ENCODE data around the gene SCLY.
A peak's percentile ranks its signal among the peaks of the same experiment; 100 is the strongest.

The SCLY gene

GRCh38 chr2:238128534-238129001, 67.8 kb downstream of the SCLY start:
- no peak for DNase-seq

GRCh38 chr2:238129166-238130010, 68.6 kb downstream of the SCLY start:
- DNase-seq, result no peak

GRCh38 chr2:238130111-238130695, 69.4 kb downstream of the SCLY start:
- DNase-seq, result no peak

DNA sequence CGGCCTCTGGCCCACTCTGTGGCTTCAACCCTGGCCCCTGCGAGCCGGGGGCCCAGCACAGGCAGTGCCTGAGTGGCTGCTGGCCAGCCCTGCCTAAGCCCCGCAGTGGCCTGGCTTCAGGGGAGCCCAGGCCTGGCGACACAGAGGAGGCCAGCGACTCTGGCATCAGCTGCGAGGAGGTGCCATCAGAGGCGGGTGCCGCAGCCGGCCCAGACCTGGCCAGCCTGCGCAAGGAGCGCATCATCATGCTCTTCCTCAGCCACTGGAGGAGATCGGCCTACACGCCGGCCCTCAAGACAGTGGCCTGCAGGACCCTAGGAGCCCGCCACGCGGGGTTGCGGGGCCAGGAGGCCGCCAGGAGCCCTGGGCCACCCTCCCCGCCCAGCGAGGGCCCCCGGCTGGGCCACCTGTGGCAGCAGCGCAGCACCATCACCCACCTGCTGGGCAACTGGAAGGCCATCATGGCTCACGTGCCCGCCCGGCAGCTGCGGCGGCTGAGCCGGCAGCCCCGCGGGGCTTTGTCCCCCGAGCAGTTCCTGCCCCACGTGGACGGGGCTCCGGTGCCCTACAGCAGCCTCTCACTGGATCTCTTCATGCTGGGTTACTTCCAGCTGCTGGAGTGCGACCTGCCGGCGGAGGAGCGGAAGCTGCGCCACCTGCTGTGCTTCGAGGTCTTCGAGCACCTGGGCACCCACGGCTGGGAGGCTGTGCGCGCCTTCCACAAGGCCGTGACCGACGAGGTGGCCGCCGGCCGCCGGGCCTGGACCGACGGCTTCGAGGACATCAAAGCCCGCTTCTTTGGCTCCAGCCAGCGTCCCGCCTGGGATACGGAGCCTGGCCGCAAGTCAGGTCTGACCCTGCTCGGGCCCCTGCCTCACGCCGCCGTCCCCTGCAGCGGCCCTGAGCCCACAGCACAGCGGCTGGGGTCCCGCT, 70.2 kb downstream of the SCLY start:
- no peak for DNase-seq

DNA sequence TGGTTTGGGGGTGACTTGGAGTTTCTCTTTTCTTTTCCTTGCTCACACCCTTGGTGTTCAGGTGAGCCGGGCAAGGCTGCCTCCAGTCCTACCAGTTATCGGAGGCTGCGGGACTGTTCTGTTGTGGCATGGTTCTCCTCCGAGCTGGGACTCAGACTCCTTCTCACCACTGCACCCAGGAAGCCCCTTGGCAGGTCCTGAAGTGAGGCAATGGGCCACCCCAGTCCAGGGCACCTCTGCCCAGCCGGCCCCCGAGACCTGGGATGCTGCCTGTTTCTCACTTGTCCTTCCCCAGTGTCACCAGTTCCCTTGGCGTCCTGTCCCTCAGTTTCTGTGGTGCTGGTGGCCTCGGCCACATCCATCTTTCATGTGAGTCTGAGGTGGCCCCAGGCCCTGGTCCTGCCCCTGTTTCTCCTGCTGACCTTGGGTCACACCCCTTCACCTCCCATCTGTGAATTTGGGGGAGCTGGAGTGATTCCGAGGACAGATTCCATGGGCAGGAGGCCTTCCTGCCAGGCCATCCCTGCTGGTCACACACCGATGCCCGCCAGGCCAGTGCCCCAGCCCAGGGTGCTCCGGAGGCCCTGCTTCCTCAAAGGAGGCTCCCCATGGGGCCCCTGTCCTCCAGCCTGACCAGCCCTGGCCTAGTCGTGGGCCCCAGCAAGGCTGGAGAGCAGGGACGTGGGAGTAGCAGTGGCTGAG, 71.1 kb downstream of the SCLY start:
- no peak for DNase-seq

DNA sequence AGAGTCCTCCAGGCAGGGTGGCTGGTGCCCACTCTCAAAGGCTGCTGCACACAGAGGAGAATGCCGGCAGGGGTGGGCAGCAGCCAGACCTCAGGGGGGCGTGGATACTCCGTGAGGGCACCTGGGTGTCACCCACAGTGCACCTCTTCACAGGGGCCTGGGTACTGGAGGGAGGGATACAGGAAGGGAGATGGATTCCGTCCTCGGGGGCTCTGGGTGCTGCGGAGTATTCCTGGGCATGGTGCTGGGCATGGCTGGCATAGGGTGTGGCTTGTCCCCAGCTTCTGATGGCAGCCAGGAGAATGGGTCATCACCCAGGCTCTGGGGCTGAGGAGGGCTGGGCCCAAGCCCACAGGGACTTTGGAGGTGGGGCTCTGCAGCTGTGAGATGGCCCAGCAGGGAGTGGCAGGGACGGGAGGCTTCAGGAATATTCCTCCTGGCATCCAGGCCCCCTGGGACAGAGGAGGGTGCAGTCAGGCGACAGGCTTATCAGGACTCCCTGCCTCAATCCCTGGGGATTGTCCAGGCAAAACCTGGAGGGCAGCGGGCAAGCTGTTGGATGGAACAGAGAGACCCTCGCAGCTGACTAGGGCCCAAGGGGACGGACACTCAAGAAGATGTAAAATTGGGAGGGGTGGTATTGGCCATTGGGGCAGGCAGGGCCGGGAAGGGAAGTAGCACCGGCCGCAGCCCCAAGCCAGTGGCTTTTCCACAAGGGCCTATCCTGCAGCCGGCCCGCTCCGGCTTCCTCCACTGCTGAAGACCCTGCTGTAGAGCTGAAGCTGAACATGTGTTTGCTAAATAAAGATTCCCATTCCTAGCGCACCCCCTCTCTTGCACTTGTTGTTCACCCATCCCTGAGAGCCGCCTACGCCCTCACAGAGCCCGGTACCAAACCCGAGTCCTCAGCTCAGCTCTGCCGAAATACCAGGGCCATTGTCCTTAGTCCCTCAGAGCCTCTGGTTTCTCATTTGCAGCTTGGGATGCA, 72.0 kb downstream of the SCLY start:
- DNase-seq, result no peak

GRCh38 chr2:238133499-238134392, 72.9 kb downstream of the SCLY start:
- DNase-seq, result no peak

- no peak for DNase-seq
Measured at GRCh38 chr2:238134393-238134785, 73.6 kb downstream of the SCLY start.

- DNase-seq, result no peak
Measured at GRCh38 chr2:238135601-238136150, 74.9 kb downstream of the SCLY start.

GRCh38 chr2:238136820-238137537, 76.2 kb downstream of the SCLY start:
- no peak for DNase-seq

GRCh38 chr2:238137885-238138284, 77.1 kb downstream of the SCLY start:
- no peak for DNase-seq

- DNase-seq, result no peak
Measured at GRCh38 chr2:238138331-238139195, 77.8 kb downstream of the SCLY start, which contains the start of gene KLHL30. KLHL30 (plus strand) TSS chr2:238138668; CDS start chr2:238140755, 2,087 bp downstream.

- peak; percentile 30 for DNase-seq
Measured at GRCh38 chr2:238139196-238140039, 78.6 kb downstream of the SCLY start.

- DNase-seq, result no peak
Measured at GRCh38 chr2:238140040-238140439, 79.2 kb downstream of the SCLY start.

DNA sequence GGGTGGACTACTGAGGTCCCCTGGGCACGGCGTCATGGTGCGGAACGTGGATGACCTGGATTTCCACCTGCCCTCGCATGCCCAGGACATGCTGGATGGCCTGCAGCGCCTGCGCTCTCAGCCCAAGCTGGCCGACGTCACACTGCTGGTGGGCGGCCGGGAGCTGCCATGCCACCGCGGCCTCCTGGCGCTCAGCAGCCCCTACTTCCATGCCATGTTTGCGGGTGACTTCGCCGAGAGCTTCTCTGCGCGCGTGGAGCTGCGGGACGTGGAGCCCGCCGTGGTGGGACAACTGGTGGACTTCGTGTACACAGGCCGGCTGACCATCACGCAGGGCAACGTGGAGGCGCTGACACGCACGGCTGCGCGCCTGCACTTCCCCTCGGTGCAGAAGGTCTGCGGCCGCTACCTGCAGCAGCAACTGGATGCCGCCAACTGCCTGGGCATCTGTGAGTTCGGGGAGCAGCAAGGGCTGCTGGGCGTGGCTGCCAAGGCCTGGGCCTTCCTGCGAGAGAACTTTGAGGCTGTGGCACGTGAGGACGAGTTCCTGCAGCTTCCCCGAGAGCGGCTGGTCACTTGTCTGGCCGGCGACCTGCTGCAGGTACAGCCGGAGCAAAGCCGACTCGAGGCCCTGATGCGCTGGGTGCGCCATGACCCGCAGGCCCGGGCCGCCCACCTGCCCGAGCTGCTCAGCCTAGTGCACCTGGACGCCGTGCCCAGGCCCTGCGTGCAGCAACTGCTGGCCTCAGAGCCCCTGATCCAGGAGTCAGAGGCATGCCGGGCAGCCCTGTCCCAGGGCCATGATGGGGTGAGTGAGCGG, 80.1 kb downstream of the SCLY start:
- no peak for DNase-seq
